ENCODE measurements around the gene GSE1.

DNA sequence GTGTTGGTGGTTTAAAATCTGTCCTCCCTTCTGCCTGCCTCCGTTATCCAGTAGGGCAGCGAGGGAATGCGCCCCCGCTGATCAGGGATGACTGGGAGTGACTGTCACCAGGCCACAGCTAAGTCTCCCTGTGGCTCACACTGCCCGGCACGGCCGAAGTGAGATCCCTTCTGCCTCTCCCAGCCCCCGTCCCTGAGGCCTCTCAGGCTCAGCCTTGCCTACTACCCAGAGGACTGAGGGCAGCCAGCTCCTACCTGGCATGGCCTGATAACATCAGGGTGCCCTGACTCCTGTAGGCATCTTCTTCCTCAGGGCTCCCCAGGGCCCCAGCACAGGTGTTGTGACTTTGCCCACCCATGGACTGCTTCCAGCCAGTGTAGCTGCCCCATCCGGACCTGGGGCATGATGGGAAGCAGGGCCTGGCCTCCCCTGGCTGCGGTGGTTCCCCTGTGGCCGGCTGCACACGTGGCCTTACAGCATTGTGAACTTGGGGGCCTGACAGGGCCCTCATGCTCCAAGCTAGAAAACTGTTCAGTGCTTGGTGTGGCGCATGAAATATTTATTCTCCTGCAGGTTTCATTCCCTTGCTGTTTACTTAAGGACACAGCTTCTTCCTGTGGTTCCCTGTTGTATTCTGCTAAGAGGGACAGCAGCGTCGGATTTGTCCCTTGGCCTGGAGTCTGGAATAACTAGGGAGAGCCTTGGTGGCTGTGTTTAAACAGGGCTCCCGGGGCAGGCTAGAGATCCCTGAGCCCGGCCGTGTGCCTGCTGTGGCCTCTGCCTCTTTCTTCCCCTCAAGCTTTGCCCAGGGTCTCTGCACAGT, 45.6 kb downstream of the GSE1 start:
- TF ChIP-seq CTCF (IDR thresholded peaks at IDR 0.05; ENCODE audit: poor library complexity), result no peak
- no peak for TF ChIP-seq EZH2phosphoT487 (IDR thresholded peaks at IDR 0.05; ENCODE audit: low read depth, severe bottlenecking, unreplicated experiment)
